K562 (cell line): ENCODE results near the gene GP1BB. TPM values are rescaled to one million over a fixed set of nuclear protein-coding genes. Genes with fewer than 3 reads are reported as not detected.

Source experiments
- ARID1B ChIP-seq: fragments of 450-650 bp; IDR thresholded peaks from 2 replicates; pipeline ENCODE4 v1.6.1; 2016; ENCODE audit warnings: antibody characterized with exemption, mild to moderate bottlenecking, inconsistent platforms
- BHLHE40 ChIP-seq: IDR thresholded peaks from 2 replicates; pipeline ENCODE4 v1.6.1; 2011; ENCODE audit warnings: low read length, improper control_type of control experiment
- CBX5 ChIP-seq: IDR thresholded peaks from 2 replicates; pipeline ENCODE4 v1.6.1; 2014; ENCODE audit warnings: low read depth, borderline replicate concordance
- ETV5 ChIP-seq: sonication (generic); formaldehyde crosslinking; IDR thresholded peaks from 2 replicates; pipeline ENCODE4 v1.4.0; 2020; ENCODE audit warnings: low read depth, mild to moderate bottlenecking, missing genetic modification reagents
- HLTF ChIP-seq: fragments of 450-650 bp; IDR thresholded peaks from 2 replicates; pipeline ENCODE4 v1.6.1; 2016
- HNRNPH1 ChIP-seq: fragments of 200-400 bp; formaldehyde crosslinking; optimal IDR thresholded peaks from 2 replicates; pipeline ENCODE3; 2017; ENCODE audit warnings: low read depth, mild to moderate bottlenecking, low read length, moderate library complexity
- IRF1 ChIP-seq: sonication (generic); formaldehyde crosslinking; IDR thresholded peaks from 2 replicates; pipeline ENCODE4 v1.8.0; 2022; ENCODE audit warnings: missing genetic modification reagents, mild to moderate bottlenecking, borderline replicate concordance
- NCOA4 ChIP-seq: fragments of 450-650 bp; IDR thresholded peaks from 2 replicates; pipeline ENCODE4 v1.6.1; 2018; ENCODE audit warnings: mild to moderate bottlenecking; ENCODE audit not compliant: partially characterized antibody
- NKRF ChIP-seq: fragments of 450-650 bp; IDR thresholded peaks from 2 replicates; pipeline ENCODE4 v1.6.1; 2016; ENCODE audit warnings: borderline replicate concordance
- PATZ1 ChIP-seq: fragments of 250-450 bp; sonication (Bioruptor Pico); IDR thresholded peaks from 2 replicates; pipeline ENCODE4 v1.5.0; 2020; ENCODE audit warnings: mild to moderate bottlenecking, borderline replicate concordance
- PCBP2 ChIP-seq: fragments of 200-400 bp; formaldehyde crosslinking; IDR thresholded peaks from 2 replicates; pipeline ENCODE4 v1.6.1; 2018; ENCODE audit warnings: low read length, low read depth, mild to moderate bottlenecking, moderate library complexity; ENCODE audit not compliant: poor library complexity, severe bottlenecking
- RAD51 ChIP-seq: fragments of 450-650 bp; IDR thresholded peaks from 2 replicates; pipeline ENCODE4 v1.7.1; 2016; ENCODE audit warnings: low read depth, mild to moderate bottlenecking, borderline replicate concordance
- RNF2 ChIP-seq: sonication (generic); IDR thresholded peaks from 2 replicates; pipeline ENCODE4 v1.6.1; 2016
- SMARCC2 ChIP-seq: fragments of 450-650 bp; IDR thresholded peaks from 2 replicates; pipeline ENCODE4 v1.6.1; 2017; ENCODE audit warnings: antibody characterized with exemption, moderate library complexity, mild to moderate bottlenecking, low read depth
- SMC3 ChIP-seq: conservative IDR thresholded peaks from 2 replicates; pipeline ENCODE4 v1.6.1; 2011; ENCODE audit warnings: low read depth, low read length, improper control_type of control experiment; ENCODE audit not compliant: insufficient read depth
- SNIP1 ChIP-seq: fragments of 450-650 bp; IDR thresholded peaks from 2 replicates; pipeline ENCODE4 v1.7.1; 2017; ENCODE audit warnings: low read depth, mild to moderate bottlenecking
- THRA ChIP-seq: fragments of 450-650 bp; IDR thresholded peaks from 2 replicates; pipeline ENCODE4 v1.6.1; 2017; ENCODE audit warnings: mild to moderate bottlenecking, moderate library complexity
- ZBTB7A ChIP-seq: IDR thresholded peaks from 2 replicates; pipeline ENCODE4 v1.6.1; 2011; ENCODE audit warnings: low read depth, mild to moderate bottlenecking, low read length, moderate library complexity, borderline replicate concordance; ENCODE audit not compliant: control insufficient read depth
- ZBTB9 ChIP-seq: fragments of 450-650 bp; formaldehyde crosslinking; IDR thresholded peaks from 2 replicates; pipeline ENCODE4 v1.4.0; 2020; ENCODE audit warnings: mild to moderate bottlenecking, moderate library complexity
- ZC3H8 ChIP-seq: fragments of 450-650 bp; IDR thresholded peaks from 2 replicates; pipeline ENCODE4 v1.6.1; 2017
- ZNF324 ChIP-seq: fragments of 250-450 bp; sonication (Bioruptor Pico); IDR thresholded peaks from 2 replicates; pipeline ENCODE4 v1.4.0; 2020; ENCODE audit warnings: mild to moderate bottlenecking
- polyA plus RNA-seq, 8 experiments: library from polyadenylated mRNA; depleted of rRNA in 4 of 8; stranded (reverse) in 5 of 8; unstranded in 3 of 8; fragments of >200 nt; fragmentation: Nextera tagmentation in 2 of 8; fragmentation: Illumina TruSeq in 1 of 8; extraction: Ambion mirVana in 2 of 8; extraction: Trizol in 1 of 8; gene quantifications; 2 replicates each; pipeline versions ENCODE4 v1.2.1 to v1.2.3, GENCODE V29; 2011 to 2014; ENCODE audit warnings: inconsistent platforms in 1 of 8, missing spikeins in 1 of 8
- total RNA-seq, 7 experiments: library from RNA; depleted of rRNA in 6 of 7; stranded (reverse); fragments of >200 nt in 6 of 7; fragmentation: Illumina TruSeq in 2 of 7; extraction: Trizol in 2 of 7; gene quantifications; 2 replicates each; pipeline versions ENCODE4 v1.2.1 to v1.2.3, GENCODE V29; 2011 to 2021; ENCODE audit warnings: low replicate concordance in 1 of 7

The GP1BB gene
- total and polyA plus RNA-seq, 9 of the 15 experiments (the other 6 are each of a cell fraction or from before 2014, with no cell fraction given): 0.69 to 162 (median 2.8) TPM

- TF ChIP-seq PATZ1 (CRISPR knock-in tag) (no peak), RAD51 (peak; percentile 48; the same call in 1 of the 2 replicates), IRF1 (CRISPR knock-in tag) (no peak), ZNF324 (CRISPR knock-in tag) (no peak), ZBTB7A (no peak; the same call in 1 of the 2 replicates), NKRF (peak; percentile 89), NCOA4 (peak; percentile 78), ZC3H8 (peak; percentile 93), THRA (no peak), ARID1B (peak; percentile 52), CBX5 (no peak), BHLHE40 (no peak), SMC3 (no peak), SNIP1 (no peak), RNF2 (no peak), HLTF (peak; percentile 99; the same call in 1 of the 2 replicates), PCBP2 (no peak), ZBTB9 (CRISPR knock-in tag) (no peak), ETV5 (CRISPR knock-in tag) (no peak), SMARCC2 (peak; percentile 71; the same call in 1 of the 2 replicates), HNRNPH1 (no peak)
Measured at GRCh38 chr22:19760058-19760950, 37.0 kb downstream of the GP1BB start, which contains the start of gene TBX1 (continued).
